H9 (cell line): Measurements from ENCODE around the gene C16orf78. TPM values are rescaled to one million over a fixed set of nuclear protein-coding genes. Genes with fewer than 3 reads are reported as not detected.

Source experiments
- DNase-seq: peaks from one replicate; pipeline ENCODE4 v3.0.0-alpha.2; 2017
- H2AFZ ChIP-seq: one replicate; pipeline ENCODE4 v1.6.1; 2013; ENCODE audit warnings: mild to moderate bottlenecking, low read length, control low read depth, moderate library complexity
- H2AK5ac ChIP-seq: 2 replicates; pipeline ENCODE4 v1.6.1; 2013; ENCODE audit warnings: low read length, control low read depth, mixed read lengths; ENCODE audit not compliant: insufficient read length
- H2BK120ac ChIP-seq: one replicate; pipeline ENCODE4 v1.6.1; 2013; ENCODE audit warnings: low read depth, mild to moderate bottlenecking, low read length, control low read depth, inconsistent platforms; ENCODE audit not compliant: poor library complexity, severe bottlenecking
- H2BK12ac ChIP-seq: 2 replicates; pipeline ENCODE4 v1.6.1; 2013; ENCODE audit warnings: low read length, control low read depth, mixed read lengths, low read depth; ENCODE audit not compliant: insufficient read length
- H2BK15ac ChIP-seq: 2 replicates; pipeline ENCODE4 v1.6.1; 2013; ENCODE audit warnings: low read depth, low read length, control low read depth
- H2BK20ac ChIP-seq: one replicate; pipeline ENCODE4 v1.6.1; 2013; ENCODE audit warnings: low read depth, mild to moderate bottlenecking, low read length, control low read depth, inconsistent platforms; ENCODE audit not compliant: poor library complexity, severe bottlenecking
- H2BK5ac ChIP-seq: 2 replicates; pipeline ENCODE4 v1.6.1; 2013; ENCODE audit warnings: low read length, control low read depth, mixed read lengths; ENCODE audit not compliant: insufficient read length
- H3K14ac ChIP-seq: 2 replicates; pipeline ENCODE4 v1.6.1; 2013; ENCODE audit warnings: low read length, control low read depth; ENCODE audit not compliant: insufficient read depth
- H3K18ac ChIP-seq: 2 replicates; pipeline ENCODE4 v1.6.1; 2013; ENCODE audit warnings: low read depth, mild to moderate bottlenecking, mixed read lengths, low read length, control low read depth; ENCODE audit not compliant: insufficient read length
- H3K23ac ChIP-seq: 2 replicates; pipeline ENCODE4 v1.6.1; 2013; ENCODE audit warnings: low read length, control low read depth, mixed read lengths, low read depth; ENCODE audit not compliant: insufficient read length
- H3K23me2 ChIP-seq: 2 replicates; pipeline ENCODE4 v1.6.1; 2013; ENCODE audit warnings: low read depth, mild to moderate bottlenecking, mixed read lengths, low read length, control low read depth; ENCODE audit not compliant: insufficient read length, poor library complexity, severe bottlenecking
- H3K27ac ChIP-seq: 2 replicates; pipeline ENCODE4 v1.5.1; 2013; ENCODE audit warnings: low read length, control low read depth, mixed read lengths, low read depth; ENCODE audit not compliant: insufficient read length
- H3K27me3 ChIP-seq: 2 replicates; pipeline ENCODE4 v1.6.1; 2013; ENCODE audit warnings: low read length, control low read depth, inconsistent platforms; ENCODE audit not compliant: insufficient read depth
- H3K4ac ChIP-seq: 2 replicates; pipeline ENCODE4 v1.6.1; 2013; ENCODE audit warnings: low read depth, mild to moderate bottlenecking, control low read depth, inconsistent platforms, low read length, moderate library complexity
- H3K4me1 ChIP-seq: 2 replicates; pipeline ENCODE4 v1.6.1; 2013; ENCODE audit warnings: low read length, control low read depth, inconsistent platforms; ENCODE audit not compliant: insufficient read depth
- H3K4me2 ChIP-seq: 2 replicates; pipeline ENCODE4 v1.6.1; 2013; ENCODE audit warnings: low read length, control low read depth, mixed read lengths; ENCODE audit not compliant: insufficient read length, insufficient read depth
- H3K56ac ChIP-seq: 2 replicates; pipeline ENCODE4 v1.6.1; 2013; ENCODE audit warnings: low read depth, mild to moderate bottlenecking, mixed read lengths, low read length, control low read depth; ENCODE audit not compliant: insufficient read length
- H3K79me1 ChIP-seq: 2 replicates; pipeline ENCODE4 v1.6.1; 2013; ENCODE audit warnings: low read depth, mild to moderate bottlenecking, moderate library complexity, low read length, control low read depth, inconsistent platforms; ENCODE audit not compliant: insufficient read depth, poor library complexity, severe bottlenecking
- H3K79me2 ChIP-seq: 2 replicates; pipeline ENCODE4 v1.6.1; 2013; ENCODE audit warnings: low read length, control low read depth, inconsistent platforms; ENCODE audit not compliant: insufficient read depth
- H3K9ac ChIP-seq: 2 replicates; pipeline ENCODE4 v1.6.1; 2013; ENCODE audit warnings: low read length, control low read depth, mixed read lengths; ENCODE audit not compliant: insufficient read length; ENCODE audit errors: extremely low read depth
- H3K9me3 ChIP-seq: one replicate; pipeline ENCODE4 v1.6.1; 2013; ENCODE audit warnings: low read depth, low read length, inconsistent platforms; ENCODE audit not compliant: control insufficient read depth
- H3T11ph ChIP-seq: one replicate; pipeline ENCODE4 v1.6.1; 2013; ENCODE audit warnings: mild to moderate bottlenecking, low read length, control low read depth, inconsistent platforms
- H4K20me1 ChIP-seq: one replicate; pipeline ENCODE4 v1.6.1; 2013; ENCODE audit not compliant: control insufficient read depth, insufficient read length, insufficient read depth
- H4K5ac ChIP-seq: 2 replicates; pipeline ENCODE4 v1.6.1; 2013; ENCODE audit warnings: low read depth, mild to moderate bottlenecking, mixed read lengths, low read length, control low read depth; ENCODE audit not compliant: insufficient read length
- H4K8ac ChIP-seq: replicated peaks from 2 replicates; pipeline ENCODE4 v1.6.1; 2013; ENCODE audit warnings: low read length, control low read depth, mixed read lengths, low read depth; ENCODE audit not compliant: insufficient read length
- H4K91ac ChIP-seq: 2 replicates; pipeline ENCODE4 v1.6.1; 2013; ENCODE audit warnings: low read depth, mild to moderate bottlenecking, moderate library complexity, mixed read lengths, low read length, control low read depth; ENCODE audit not compliant: insufficient read length
- H3K27ac Mint-ChIP-seq, 3 experiments: 2 replicates in 2 of 3; 3 replicates in 1 of 3; pipeline ENCODE4 v1.8.0; 2020 to 2021; ENCODE audit warnings: mixed read lengths in 3 of 3, mild to moderate bottlenecking in 1 of 3, moderate library complexity in 1 of 3
- H3K27me3 Mint-ChIP-seq: 2 replicates; pipeline ENCODE4 v1.8.0; 2021; ENCODE audit warnings: low read depth, mild to moderate bottlenecking, moderate library complexity, mixed read lengths
- H3K36me3 Mint-ChIP-seq, 3 experiments: 2 replicates in 2 of 3; 3 replicates in 1 of 3; pipeline ENCODE4 v1.8.0; 2020 to 2021; ENCODE audit warnings: low read depth in 3 of 3, mixed read lengths in 3 of 3; ENCODE audit not compliant: insufficient read depth in 1 of 3
- H3K4me1 Mint-ChIP-seq, 2 experiments: 2 replicates each; pipeline ENCODE4 v1.8.0; 2020; ENCODE audit warnings: mixed read lengths in 2 of 2
- H3K4me3 Mint-ChIP-seq, 2 experiments: 2 replicates in 1 of 2; 3 replicates in 1 of 2; pipeline ENCODE4 v1.8.0; 2020 to 2021; ENCODE audit warnings: mild to moderate bottlenecking in 2 of 2, mixed read lengths in 2 of 2, moderate library complexity in 1 of 2
- H3K9me3 Mint-ChIP-seq, 2 experiments: 2 replicates in 1 of 2; 3 replicates in 1 of 2; pipeline ENCODE4 v1.8.0; 2020; ENCODE audit warnings: mild to moderate bottlenecking in 2 of 2, mixed read lengths in 2 of 2, moderate library complexity in 1 of 2
- WGBS: extraction: QIAGEN DNeasy Blood & Tissue Kit; methylation state at CpG from one replicate; pipeline ENCODE4 v1.1.7; 2013; ENCODE audit warnings: missing lambda C conversion rate, low lambda C conversion rate, mixed read lengths; ENCODE audit not compliant: insufficient read length; ENCODE audit errors: extremely low coverage; 5-methylcytosine and 5-hydroxymethylcytosine counted together
- total RNA-seq: library from RNA; stranded (reverse); gene quantifications from 2 replicates; pipeline ENCODE4 v1.2.1, GENCODE V29; 2021
- TF ChIP-seq, protein P1 (sequence below): fragments of 200-600 bp; sonication (generic); conservative IDR thresholded peaks from 3 replicates; pipeline ENCODE4 v1.8.0; 2021; ENCODE audit warnings: antibody characterized with exemption, mild to moderate bottlenecking

C16orf78 gene
- total RNA-seq, 1 experiment from 2014 or later = not detected

DNA sequence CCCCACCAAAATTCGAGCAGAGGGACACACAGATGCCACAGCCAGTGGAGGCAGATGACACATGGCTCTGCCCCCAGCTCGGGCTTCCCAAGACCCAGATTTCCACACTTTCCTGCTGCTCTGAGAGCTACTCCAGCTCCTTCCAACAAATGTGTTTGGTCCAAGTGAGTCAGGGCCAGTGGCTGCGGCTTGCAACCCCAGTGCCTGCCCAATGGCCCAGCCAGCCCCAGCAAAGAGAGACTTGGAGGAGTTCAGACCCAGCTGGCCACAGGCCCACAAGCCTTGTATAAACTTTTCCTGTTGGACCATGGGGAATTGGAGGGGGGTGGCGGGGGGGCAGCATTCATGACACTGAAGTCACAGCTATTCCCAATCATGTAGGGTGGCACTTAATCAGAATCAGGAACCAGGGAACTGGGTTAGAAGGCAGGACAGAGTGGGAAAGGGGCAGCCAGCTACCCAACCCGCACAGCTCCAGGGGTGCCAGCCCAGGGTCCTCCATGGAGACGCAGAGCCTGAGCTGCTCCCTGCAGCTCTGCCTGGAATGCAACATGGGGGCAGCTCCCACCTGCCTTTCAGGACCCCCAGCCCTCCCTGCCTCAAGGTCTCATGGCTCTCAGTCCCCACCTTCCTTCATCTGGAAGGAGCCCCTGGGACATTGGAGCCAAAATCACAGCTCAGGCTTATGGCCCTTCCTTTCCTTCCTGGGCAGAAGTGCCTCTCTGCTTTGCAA is 17.5 kb upstream of the C16orf78 start:
- WGBS = no CpG with 5 or more reads among the region's 6 CpGs
- no peak overlapping the region for H2BK120ac ChIP-seq
- H2AFZ ChIP-seq = no peak overlapping the region
- no peak overlapping the region for H2BK15ac ChIP-seq
- Mint-ChIP-seq H3K27me3 (peaks cover 3% of the 10 kb centered on the region), H3K27ac (peak overlapping the region in 1 of 3 experiments; percentile 27; a peak in 1 of 7 replicates), H3K9me3 (no peaks in the 10 kb centered on the region), H3K36me3 (no peaks in the 10 kb centered on the region; a peak in 2 of 7 replicates), H3K4me3 (no peak overlapping the region), H3K4me1 (peaks cover 27 to 28% of the 10 kb centered on the region in 2 experiments)
- no peak overlapping the region for H2BK12ac ChIP-seq
- no peak overlapping the region for H3K18ac ChIP-seq
- H3K4ac ChIP-seq = no peak overlapping the region
- no peaks in the 10 kb centered on the region for H3K23me2 ChIP-seq
- no peaks in the 10 kb centered on the region for H3K4me1 ChIP-seq
- H3K27ac ChIP-seq = no peak overlapping the region
- H4K20me1 ChIP-seq = no peaks in the 10 kb centered on the region
- H3K79me2 ChIP-seq = no peaks in the 10 kb centered on the region
- H2AK5ac ChIP-seq = no peak overlapping the region
- no peak overlapping the region for H4K8ac ChIP-seq
- no peak overlapping the region for H2BK20ac ChIP-seq
- no peak for DNase-seq
- H4K5ac ChIP-seq = no peak overlapping the region
- no peak overlapping the region for H3K14ac ChIP-seq
- no peaks in the 10 kb centered on the region for H3K9me3 ChIP-seq
- H3K56ac ChIP-seq = no peak overlapping the region
- H4K91ac ChIP-seq = no peak overlapping the region
- no peaks in the 10 kb centered on the region for H3K79me1 ChIP-seq
- no peaks in the 10 kb centered on the region for H3K27me3 ChIP-seq
- no peak overlapping the region for H2BK5ac ChIP-seq
- H3K9ac ChIP-seq = no peak overlapping the region
- no peak overlapping the region for H3K23ac ChIP-seq
- H3K4me2 ChIP-seq = no peak overlapping the region
- TF ChIP-seq, protein P1, sequence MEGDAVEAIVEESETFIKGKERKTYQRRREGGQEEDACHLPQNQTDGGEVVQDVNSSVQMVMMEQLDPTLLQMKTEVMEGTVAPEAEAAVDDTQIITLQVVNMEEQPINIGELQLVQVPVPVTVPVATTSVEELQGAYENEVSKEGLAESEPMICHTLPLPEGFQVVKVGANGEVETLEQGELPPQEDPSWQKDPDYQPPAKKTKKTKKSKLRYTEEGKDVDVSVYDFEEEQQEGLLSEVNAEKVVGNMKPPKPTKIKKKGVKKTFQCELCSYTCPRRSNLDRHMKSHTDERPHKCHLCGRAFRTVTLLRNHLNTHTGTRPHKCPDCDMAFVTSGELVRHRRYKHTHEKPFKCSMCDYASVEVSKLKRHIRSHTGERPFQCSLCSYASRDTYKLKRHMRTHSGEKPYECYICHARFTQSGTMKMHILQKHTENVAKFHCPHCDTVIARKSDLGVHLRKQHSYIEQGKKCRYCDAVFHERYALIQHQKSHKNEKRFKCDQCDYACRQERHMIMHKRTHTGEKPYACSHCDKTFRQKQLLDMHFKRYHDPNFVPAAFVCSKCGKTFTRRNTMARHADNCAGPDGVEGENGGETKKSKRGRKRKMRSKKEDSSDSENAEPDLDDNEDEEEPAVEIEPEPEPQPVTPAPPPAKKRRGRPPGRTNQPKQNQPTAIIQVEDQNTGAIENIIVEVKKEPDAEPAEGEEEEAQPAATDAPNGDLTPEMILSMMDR = no peak
- no peak overlapping the region for H3T11ph ChIP-seq
